Ovary (tissue), 10 donors: ENCODE data around the gene FAM20A. TPM values are rescaled to one million over a fixed set of nuclear protein-coding genes. Genes with fewer than 3 reads are reported as not detected.

ENCODE experiments used
- DNase-seq, 5 donors: peaks; one replicate each; pipeline ENCODE4 v3.0.0-alpha.2; 2019 to 2020
- H3K27ac ChIP-seq, 2 donors: fragments of 200-600 bp; one replicate each; pipeline versions ENCODE4 v1.5.1 to v1.8.0; 2019 to 2022
- H3K27me3 ChIP-seq: fragments of 200-600 bp; one replicate; pipeline ENCODE4 v1.8.0; 2022
- H3K36me3 ChIP-seq: fragments of 200-600 bp; sonication (generic); one replicate; pipeline ENCODE4 v1.5.1; 2019
- H3K4me1 ChIP-seq: one replicate; pipeline ENCODE4 v1.8.1; 2013; ENCODE audit warnings: mild to moderate bottlenecking, moderate library complexity; ENCODE audit not compliant: insufficient read depth
- H3K4me3 ChIP-seq: fragments of 200-600 bp; sonication (generic); one replicate; pipeline ENCODE4 v1.5.1; 2017
- H3K9me3 ChIP-seq, 2 donors: fragments of 200-600 bp in 1 of 2; sonication (generic) in 1 of 2; one replicate each; pipeline versions ENCODE4 v1.5.1 to v1.8.1; 2013 to 2019; ENCODE audit warnings: mild to moderate bottlenecking in 1 of 2, moderate library complexity in 1 of 2
- EP300 ChIP-seq: sonication (generic); formaldehyde crosslinking; IDR thresholded peaks from one replicate; pipeline ENCODE4 v1.6.1; 2017; ENCODE audit warnings: antibody characterized with exemption
- POLR2A ChIP-seq: fragments of 450-650 bp; IDR thresholded peaks from one replicate; pipeline ENCODE4 v1.6.1; 2017; ENCODE audit warnings: antibody characterized with exemption, mild to moderate bottlenecking, moderate library complexity
- WGBS, 3 donors: extraction: QIAGEN DNeasy Blood & Tissue Kit in 1 of 3; methylation state at CpG; one replicate each; pipeline versions ENCODE4 v1.1.5 to v1.1.7; 2013 to 2017; 5-methylcytosine and 5-hydroxymethylcytosine counted together
- intact Hi-C, 4 donors: fragments of 100-400 bp; cut with DNase I; formaldehyde crosslinking; loops; one replicate each; pipeline versions ENCODE4 v1.11.0 to v1.15.1; 2022 to 2023
- long read RNA-seq, 3 donors: library from polyadenylated mRNA in 2 of 3; unstranded in 2 of 3; transcript quantifications; one replicate each; pipeline ENCODE4 v2.0.0 and lab custom pipeline, GENCODE V29; 2021 to 2026
- polyA plus RNA-seq, 2 donors: library from polyadenylated mRNA; stranded (reverse); fragments of 200-250 nt in 1 of 2; fragments of 350-450 nt in 1 of 2; fragmentation: Illumina TruSeq in 1 of 2; extraction: RNeasy Lipid Tissue Mini Kit (QIAGEN cat#74804) in 1 of 2; gene quantifications; one replicate each; pipeline ENCODE4 v1.2.3, GENCODE V29; 2013 to 2014
- total RNA-seq, 7 donors: library from RNA; depleted of rRNA in 2 of 7; stranded (reverse); fragments of >200 nt in 2 of 7; fragmentation: NEBNext Ultra II Directional in 3 of 7; extraction: Animal tissue kit (Norgen Biotek cat#: 25700) in 3 of 7; gene quantifications; one replicate each; pipeline versions ENCODE4 v1.1.0 to v1.2.4, GENCODE V29; 2016 to 2023
- TF ChIP-seq, protein P1 (sequence below), 3 donors: fragments of 450-650 bp in 2 of 3; fragments of 200-600 bp in 1 of 3; IDR thresholded peaks; one replicate each; pipeline versions ENCODE4 v1.5.1 to v1.8.0; 2016 to 2022; ENCODE audit warnings: antibody characterized with exemption in 3 of 3, mild to moderate bottlenecking in 1 of 3
- donor health status: DM: no; HTN: no; CAD: no; lungs with moderate emphysema.
- donor health status: DM: no; HTN: no; CAD: no.
- donor health status: Bipolar disorder and iron deficiency.
- donor health status: DM: yes; HTN: yes; CAD: no.
- donor health status: DM: no; HTN: no; CAD: no.
- donor health status: DM: yes; HTN: yes; CAD: no.

Gene FAM20A
- 10 to 100 TPM in 6 of 7 donors, 1 to 10 TPM in 1; 4.9 to 75.8 (median 26.9) TPM for total RNA-seq
- polyA plus RNA-seq = 10 to 100 TPM; 12.2 to 19.7 TPM
- long read RNA-seq, donor 1, transcript FAM20A-202 (5 exons, 2,081 nt) = minor isoform, 5 of 178 reads
- long read RNA-seq, donor 1, transcript FAM20A-205 (11 exons, 2,955 nt) = major isoform, 77 of 178 reads
- long read RNA-seq, donor 1, partial matches to known transcripts = 40 of 178 reads
- long read RNA-seq, donor 1, other reads (novel, unspliced or antisense) = 55 of 178 reads
- long read RNA-seq, donor 2, partial matches to known transcripts = 0 of 3 reads
- long read RNA-seq, donor 2, other reads (novel, unspliced or antisense) = 0 of 3 reads
- long read RNA-seq, donor 3, transcript FAM20A-205 (11 exons, 2,955 nt) = major isoform, 118 of 217 reads
- long read RNA-seq, donor 3, partial matches to known transcripts = 33 of 217 reads
- long read RNA-seq, donor 3, other reads (novel, unspliced or antisense) = 65 of 217 reads

DNA sequence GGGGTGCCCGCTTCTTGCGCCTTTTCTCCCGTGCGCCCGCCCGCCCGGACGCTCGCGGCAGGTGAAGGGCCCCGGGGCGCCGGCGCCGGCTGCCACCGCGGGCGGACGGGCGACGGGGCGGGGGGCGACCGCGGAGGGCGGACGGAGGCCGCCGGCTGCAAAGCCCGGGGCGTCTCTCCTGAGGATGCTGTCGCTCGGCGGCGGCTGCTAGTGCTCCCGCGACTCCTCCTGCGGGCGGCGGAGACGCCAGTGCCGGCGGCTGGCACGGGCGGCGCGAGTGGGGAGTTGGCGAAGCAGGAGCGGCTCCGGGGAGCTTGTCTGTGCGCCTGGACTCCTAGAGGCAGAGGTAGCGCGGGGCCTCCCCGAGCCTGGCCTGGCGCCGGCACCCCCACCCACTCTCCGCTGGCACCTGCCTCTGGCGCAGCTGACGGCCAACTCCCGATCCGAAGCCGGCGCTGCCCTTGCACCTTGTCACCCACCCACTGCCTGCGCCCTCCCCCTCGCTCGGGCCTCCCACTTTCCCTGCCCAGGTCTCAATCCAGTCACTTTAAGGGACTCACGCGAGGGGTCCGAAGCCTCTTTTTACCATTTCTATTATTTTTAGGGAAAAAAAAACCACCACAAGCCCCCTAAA is at the start of gene FAM20A:
Gene FAM20A (minus strand): TSS at position 437 of the 634 bp plus-strand sequence. CDS start 701 bp downstream, outside the sequence.
- intact Hi-C loops = loop anchor here in 1 of 4 donors (5.0 to 10.0 kb wide), 2 partner anchors 64 to 154 kb away; no protein-coding TSS in a partner anchor
- peak; percentile 54 to 77 (median 65) for DNase-seq
- no peaks in the 10 kb centered on the region for H3K27me3 ChIP-seq
- H3K4me1 ChIP-seq = peaks cover 5% of the 10 kb centered on the region
- peak within 1 kb of the TSS; percentile 54 to 63 for H3K27ac ChIP-seq
- TF ChIP-seq POLR2A = no peak
- TF ChIP-seq, protein P1, sequence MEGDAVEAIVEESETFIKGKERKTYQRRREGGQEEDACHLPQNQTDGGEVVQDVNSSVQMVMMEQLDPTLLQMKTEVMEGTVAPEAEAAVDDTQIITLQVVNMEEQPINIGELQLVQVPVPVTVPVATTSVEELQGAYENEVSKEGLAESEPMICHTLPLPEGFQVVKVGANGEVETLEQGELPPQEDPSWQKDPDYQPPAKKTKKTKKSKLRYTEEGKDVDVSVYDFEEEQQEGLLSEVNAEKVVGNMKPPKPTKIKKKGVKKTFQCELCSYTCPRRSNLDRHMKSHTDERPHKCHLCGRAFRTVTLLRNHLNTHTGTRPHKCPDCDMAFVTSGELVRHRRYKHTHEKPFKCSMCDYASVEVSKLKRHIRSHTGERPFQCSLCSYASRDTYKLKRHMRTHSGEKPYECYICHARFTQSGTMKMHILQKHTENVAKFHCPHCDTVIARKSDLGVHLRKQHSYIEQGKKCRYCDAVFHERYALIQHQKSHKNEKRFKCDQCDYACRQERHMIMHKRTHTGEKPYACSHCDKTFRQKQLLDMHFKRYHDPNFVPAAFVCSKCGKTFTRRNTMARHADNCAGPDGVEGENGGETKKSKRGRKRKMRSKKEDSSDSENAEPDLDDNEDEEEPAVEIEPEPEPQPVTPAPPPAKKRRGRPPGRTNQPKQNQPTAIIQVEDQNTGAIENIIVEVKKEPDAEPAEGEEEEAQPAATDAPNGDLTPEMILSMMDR (IDR thresholded peaks at IDR 0.05) = no peak
- TF ChIP-seq EP300 = no peak
- no peaks in the 10 kb centered on the region for H3K9me3 ChIP-seq
- WGBS, 3 donors = 1 to 2% (median 2%) methylated on average over 54 to 69 of the region's 69 CpGs
- H3K4me3 ChIP-seq = peak within 1 kb of the TSS; percentile 70
- H3K36me3 ChIP-seq = no peaks in the 10 kb centered on the region

GRCh38 chr17:68649324-68649723 is 48.2 kb upstream of the FAM20A start:
- Histone ChIP-seq H3K4me3 (no peak overlapping the region), H3K27ac (no peak overlapping the region), H3K36me3 (no peaks in the 10 kb centered on the region), H3K9me3 (no peaks in the 10 kb centered on the region), H3K4me1 (no peaks in the 10 kb centered on the region), H3K27me3 (peaks cover 2% of the 10 kb centered on the region)
- no peak for DNase-seq
- intact Hi-C loops = no loop called here
- TF ChIP-seq EP300 = no peak
- TF ChIP-seq POLR2A = no peak
- TF ChIP-seq, protein P1 (IDR thresholded peaks at IDR 0.05) = no peak
- 88 to 91% (median 90%) methylated on average over 3 of the region's 3 CpGs for WGBS, 3 donors

GRCh38 chr17:68646626-68647526 is 45.7 kb upstream of the FAM20A start:
- 90% methylated on average over 11 of the region's 11 CpGs for WGBS, 3 donors
- Histone ChIP-seq H3K9me3 (no peaks in the 10 kb centered on the region), H3K27me3 (peaks cover 2% of the 10 kb centered on the region), H3K4me3 (no peak overlapping the region), H3K27ac (no peak overlapping the region), H3K36me3 (no peaks in the 10 kb centered on the region), H3K4me1 (no peaks in the 10 kb centered on the region)
- intact Hi-C loops = no loop called here
- TF ChIP-seq, protein P1 (IDR thresholded peaks at IDR 0.05) = no peak
- TF ChIP-seq EP300 = no peak
- TF ChIP-seq POLR2A = no peak
- no peak for DNase-seq

GRCh38 chr17:68642118-68642412 is 40.9 kb upstream of the FAM20A start:
- no peaks in the 10 kb centered on the region for H3K36me3 ChIP-seq
- H3K27ac ChIP-seq = no peak overlapping the region
- H3K4me1 ChIP-seq = no peaks in the 10 kb centered on the region
- no peak overlapping the region for H3K4me3 ChIP-seq
- no peaks in the 10 kb centered on the region for H3K27me3 ChIP-seq
- intact Hi-C loops = no loop called here
- H3K9me3 ChIP-seq = no peaks in the 10 kb centered on the region
- TF ChIP-seq EP300 = no peak
- no peak for TF ChIP-seq POLR2A
- TF ChIP-seq, protein P1 (IDR thresholded peaks at IDR 0.05) = no peak
- no peak for DNase-seq
- 87 to 92% (median 91%) methylated on average over 4 of the region's 4 CpGs for WGBS, 3 donors
